ENCODE data around the gene RREB1.

Gene RREB1

DNA sequence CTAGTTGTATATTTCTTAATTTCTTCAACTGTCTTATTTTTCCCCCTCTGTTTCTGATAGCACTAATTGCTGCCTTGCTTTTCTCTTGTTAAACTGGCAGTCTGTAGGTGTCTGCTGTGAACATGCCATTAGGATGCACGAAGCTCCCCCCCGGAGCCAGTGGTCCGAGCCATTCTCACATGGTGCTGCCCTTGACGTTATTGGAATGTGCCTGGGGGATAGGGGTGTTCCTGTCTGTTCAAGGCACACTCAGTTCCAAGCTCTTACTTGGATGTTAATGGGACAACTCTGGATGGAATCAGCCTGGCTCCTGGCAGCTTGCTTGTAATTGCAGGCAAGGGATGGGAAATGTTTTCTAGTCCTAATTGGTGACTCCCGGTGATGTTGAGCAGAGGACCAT is 68.4 kb downstream of the RREB1 start:
- DNase-seq (ENCODE audit: extremely low read depth, low read depth), result no peak

GRCh38 chr6:7178280-7178679 is 70.5 kb downstream of the RREB1 start:
- no peak for DNase-seq (ENCODE audit: extremely low read depth, low read depth)

More for the DNA sequence above, 68.4 kb downstream of the RREB1 start:
- TF ChIP-seq, protein P1, sequence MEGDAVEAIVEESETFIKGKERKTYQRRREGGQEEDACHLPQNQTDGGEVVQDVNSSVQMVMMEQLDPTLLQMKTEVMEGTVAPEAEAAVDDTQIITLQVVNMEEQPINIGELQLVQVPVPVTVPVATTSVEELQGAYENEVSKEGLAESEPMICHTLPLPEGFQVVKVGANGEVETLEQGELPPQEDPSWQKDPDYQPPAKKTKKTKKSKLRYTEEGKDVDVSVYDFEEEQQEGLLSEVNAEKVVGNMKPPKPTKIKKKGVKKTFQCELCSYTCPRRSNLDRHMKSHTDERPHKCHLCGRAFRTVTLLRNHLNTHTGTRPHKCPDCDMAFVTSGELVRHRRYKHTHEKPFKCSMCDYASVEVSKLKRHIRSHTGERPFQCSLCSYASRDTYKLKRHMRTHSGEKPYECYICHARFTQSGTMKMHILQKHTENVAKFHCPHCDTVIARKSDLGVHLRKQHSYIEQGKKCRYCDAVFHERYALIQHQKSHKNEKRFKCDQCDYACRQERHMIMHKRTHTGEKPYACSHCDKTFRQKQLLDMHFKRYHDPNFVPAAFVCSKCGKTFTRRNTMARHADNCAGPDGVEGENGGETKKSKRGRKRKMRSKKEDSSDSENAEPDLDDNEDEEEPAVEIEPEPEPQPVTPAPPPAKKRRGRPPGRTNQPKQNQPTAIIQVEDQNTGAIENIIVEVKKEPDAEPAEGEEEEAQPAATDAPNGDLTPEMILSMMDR (IDR thresholded peaks at IDR 0.05; ENCODE audit: low read depth, low read length), result no peak

GRCh38 chr6:7180751-7181150 is 73.0 kb downstream of the RREB1 start:
- TF ChIP-seq, protein P1 (IDR thresholded peaks at IDR 0.05; ENCODE audit: low read depth, low read length), result no peak
- DNase-seq (ENCODE audit: extremely low read depth, low read depth), result no peak

More at GRCh38 chr6:7178280-7178679, 70.5 kb downstream of the RREB1 start:
- TF ChIP-seq, protein P1 (IDR thresholded peaks at IDR 0.05; ENCODE audit: low read depth, low read length), result no peak

GRCh38 chr6:7183707-7184106 is 75.9 kb downstream of the RREB1 start:
- TF ChIP-seq, protein P1 (IDR thresholded peaks at IDR 0.05; ENCODE audit: low read depth, low read length), result no peak

DNA sequence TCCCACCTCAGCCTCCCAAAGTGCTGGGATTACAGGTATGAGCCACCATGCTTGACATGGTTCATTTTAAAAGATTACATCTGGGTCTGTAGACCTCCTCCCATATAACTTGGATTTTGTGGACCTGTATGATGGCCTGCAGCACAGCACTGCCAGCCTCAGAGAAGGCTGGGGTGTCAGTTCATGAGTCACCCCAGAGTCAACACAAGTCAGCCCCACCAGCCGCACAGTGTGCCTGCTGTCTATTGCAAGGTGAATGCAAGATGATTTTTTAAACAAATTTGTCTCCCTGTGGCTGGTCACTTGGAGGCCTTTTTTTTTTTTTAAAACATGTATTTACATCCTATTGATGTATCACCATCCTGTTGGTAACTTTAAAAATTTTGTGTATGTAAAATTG is 76.7 kb downstream of the RREB1 start:
- no peak for DNase-seq (ENCODE audit: extremely low read depth, low read depth)
- TF ChIP-seq, protein P1 (IDR thresholded peaks at IDR 0.05; ENCODE audit: low read depth, low read length), result no peak

More at GRCh38 chr6:7183707-7184106, 75.9 kb downstream of the RREB1 start:
- DNase-seq (ENCODE audit: extremely low read depth, low read depth), result no peak

DNA sequence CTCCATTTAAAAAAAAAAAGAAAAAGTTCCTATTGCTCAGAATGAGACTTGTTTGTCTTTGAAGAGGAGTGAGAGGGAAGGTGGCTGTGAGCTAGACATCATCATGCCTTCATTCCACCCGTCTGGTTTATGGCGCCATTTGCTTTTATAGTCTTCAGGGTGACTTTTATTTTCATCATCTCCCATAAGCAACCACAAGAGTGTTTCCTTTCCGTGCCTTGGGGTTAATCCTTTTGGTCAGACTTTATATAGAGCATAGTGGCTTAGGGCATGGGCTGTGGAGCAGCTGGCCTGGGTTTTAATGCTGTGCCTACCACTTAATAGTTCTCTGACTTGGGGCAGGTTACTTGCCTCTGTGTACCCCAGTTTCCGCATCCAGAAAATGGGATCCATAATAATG is 77.8 kb downstream of the RREB1 start:
- no peak for DNase-seq (ENCODE audit: extremely low read depth, low read depth)
- TF ChIP-seq, protein P1 (IDR thresholded peaks at IDR 0.05; ENCODE audit: low read depth, low read length), result no peak

DNA sequence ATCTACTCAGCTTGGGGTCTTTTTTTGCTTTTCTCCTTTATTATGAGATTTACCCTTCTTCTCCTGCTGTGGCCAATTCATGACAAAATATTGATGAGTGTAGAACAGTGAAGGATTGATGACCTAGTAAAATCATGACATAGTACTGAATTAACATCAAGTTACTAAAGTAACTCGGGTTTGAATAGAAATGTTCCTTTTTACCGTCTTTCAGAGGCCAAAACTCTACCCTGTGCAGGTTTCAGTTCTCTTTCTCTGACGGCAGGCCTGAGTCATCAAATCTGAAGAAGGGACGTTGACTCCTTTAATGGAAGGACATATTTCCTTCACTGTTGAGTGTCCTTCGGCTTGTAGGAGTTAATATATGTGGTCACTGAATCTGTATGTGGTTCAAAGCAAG is 80.7 kb downstream of the RREB1 start:
- TF ChIP-seq, protein P1 (IDR thresholded peaks at IDR 0.05; ENCODE audit: low read depth, low read length), result no peak
- DNase-seq (ENCODE audit: extremely low read depth, low read depth), result no peak
